HG02678 (cell line): ENCODE measurements around the gene LST1.

ENCODE experiments used
- ATAC-seq: cut with Tn5 transposase; IDR thresholded peaks from one replicate; pipeline ENCODE4 v1.9.1; 2021; ENCODE audit warnings: mild to moderate bottlenecking, moderate library complexity; ENCODE audit not compliant: unreplicated experiment

Gene LST1

GRCh38 chr6:31619805-31620585 lies 33.9 kb downstream of the LST1 start:
- peak; percentile 86 for ATAC-seq

DNA sequence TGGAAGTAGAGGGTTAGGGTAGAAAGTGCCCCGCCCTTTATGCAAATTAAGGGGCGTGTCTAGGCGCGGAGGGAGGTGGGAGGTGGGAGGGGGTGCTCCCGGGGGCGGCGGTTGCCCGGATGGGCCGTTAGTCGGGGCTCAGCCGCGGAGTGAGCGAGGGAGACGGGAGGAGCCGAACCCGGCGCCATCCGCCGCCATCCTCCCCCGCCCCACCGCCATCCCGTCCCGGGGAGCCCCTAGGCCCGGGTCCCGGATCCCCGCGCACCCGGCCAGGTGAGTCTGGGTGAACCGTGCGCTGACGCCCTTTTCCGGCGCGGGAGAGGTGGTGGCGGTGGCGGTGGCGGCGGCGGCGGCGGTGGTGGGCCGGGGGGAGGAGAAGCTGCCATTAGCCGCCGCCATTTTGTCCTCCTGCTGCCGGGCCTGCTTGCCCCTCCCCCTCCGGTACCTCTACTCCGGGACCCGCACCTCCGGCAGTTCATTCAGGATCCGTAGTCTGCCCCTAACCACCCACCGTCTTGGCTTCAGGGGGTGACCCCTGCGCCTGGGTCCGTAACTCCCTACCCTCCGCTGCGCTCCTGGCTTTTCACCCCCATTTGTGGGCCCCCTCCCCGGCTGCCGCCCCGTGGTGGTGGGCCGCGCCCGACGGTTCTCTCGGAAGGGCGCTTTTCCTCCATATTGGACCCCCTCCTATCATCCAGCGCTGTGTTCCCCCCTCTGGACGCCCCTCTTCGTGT lies 34.7 kb downstream of the LST1 start, which contains the start of gene PRRC2A:
PRRC2A (plus strand) TSS at position 130 of the 734 bp plus-strand sequence. CDS start 2,075 bp downstream, outside the sequence.
- ATAC-seq, result peak; percentile 33

GRCh38 chr6:31621320-31621939 lies 35.4 kb downstream of the LST1 start:
- ATAC-seq, result no peak

DNA sequence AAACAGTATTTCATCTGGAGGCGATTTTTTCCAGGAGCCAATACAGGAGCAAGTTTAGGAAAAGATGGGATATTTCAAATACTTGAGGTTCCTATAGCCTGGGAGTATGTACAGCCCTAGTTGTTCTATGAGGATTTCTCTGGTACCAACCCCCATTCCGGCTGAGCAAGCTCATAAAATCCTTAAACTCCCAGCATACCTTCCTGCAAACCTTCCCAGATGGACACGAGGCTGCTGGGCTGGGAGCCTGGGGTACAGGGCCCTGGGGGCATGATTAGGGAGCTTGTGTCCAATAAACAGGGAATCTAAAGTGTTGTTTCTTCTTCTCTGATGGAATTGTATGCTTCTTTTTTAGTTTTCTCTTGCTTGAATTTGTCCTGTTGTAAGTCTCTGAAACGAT lies 35.9 kb downstream of the LST1 start:
- no peak for ATAC-seq

- ATAC-seq, result no peak
Measured at GRCh38 chr6:31622684-31623091, 36.6 kb downstream of the LST1 start.

DNA sequence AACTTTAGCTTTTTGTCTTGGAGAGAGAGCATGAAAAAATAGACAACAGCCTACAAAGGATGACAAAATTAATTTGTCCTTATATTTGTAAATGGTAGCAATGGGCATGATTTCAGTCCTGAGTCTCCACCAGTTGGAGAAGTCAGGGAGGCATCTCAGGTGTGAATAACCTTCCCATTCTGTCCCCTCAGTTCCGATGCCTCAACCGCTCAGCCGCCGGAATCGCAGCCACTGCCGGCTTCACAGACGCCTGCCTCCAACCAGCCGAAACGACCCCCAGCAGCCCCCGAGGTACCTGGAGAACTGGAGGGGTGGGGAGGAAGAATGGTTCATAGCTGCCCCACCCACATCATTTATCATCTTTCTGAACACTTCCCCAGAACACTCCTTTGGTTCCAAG lies 38.0 kb downstream of the LST1 start:
- no peak for ATAC-seq

DNA sequence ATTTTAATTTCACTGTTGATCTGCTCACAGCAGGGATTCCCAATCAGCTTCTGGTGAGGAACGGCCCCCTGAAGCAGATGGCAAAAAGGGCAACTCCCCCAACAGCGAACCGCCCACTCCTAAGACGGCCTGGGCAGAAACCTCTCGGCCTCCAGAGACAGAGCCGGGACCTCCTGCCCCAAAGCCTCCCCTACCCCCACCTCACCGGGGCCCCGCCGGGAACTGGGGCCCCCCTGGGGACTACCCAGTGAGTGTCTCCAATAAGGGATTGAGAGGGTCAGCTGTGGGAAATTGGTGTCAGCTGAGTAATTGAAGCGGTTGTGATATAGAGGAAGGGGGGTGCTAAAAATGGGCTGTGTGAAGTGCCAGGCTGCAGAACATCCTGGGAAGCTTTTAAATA lies 40.9 kb downstream of the LST1 start:
- no peak for ATAC-seq

- ATAC-seq, result no peak
Measured at GRCh38 chr6:31627690-31628287, 41.7 kb downstream of the LST1 start.

GRCh38 chr6:31629014-31629413 lies 42.9 kb downstream of the LST1 start:
- no peak for ATAC-seq

- no peak for ATAC-seq
Measured at GRCh38 chr6:31630177-31630934, 44.3 kb downstream of the LST1 start.

GRCh38 chr6:31631209-31631608 lies 45.1 kb downstream of the LST1 start:
- no peak for ATAC-seq

DNA sequence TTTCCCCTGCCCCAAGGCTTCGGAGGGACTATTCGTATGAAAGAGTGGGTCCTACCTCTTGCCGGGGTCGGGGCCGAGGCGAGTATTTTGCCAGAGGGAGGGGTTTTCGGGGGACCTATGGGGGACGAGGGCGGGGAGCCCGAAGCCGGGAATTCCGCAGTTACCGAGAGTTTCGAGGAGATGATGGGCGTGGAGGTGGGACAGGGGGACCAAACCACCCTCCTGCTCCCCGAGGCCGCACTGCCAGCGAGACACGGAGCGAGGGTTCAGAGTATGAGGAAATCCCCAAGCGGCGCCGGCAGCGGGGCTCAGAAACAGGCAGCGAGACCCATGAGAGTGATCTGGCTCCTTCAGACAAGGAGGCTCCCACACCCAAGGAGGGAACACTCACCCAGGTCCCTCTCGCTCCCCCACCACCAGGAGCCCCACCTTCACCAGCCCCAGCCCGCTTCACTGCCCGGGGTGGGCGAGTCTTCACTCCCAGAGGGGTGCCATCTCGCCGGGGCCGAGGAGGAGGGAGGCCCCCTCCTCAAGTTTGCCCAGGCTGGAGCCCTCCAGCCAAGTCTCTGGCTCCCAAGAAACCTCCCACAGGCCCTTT lies 45.7 kb downstream of the LST1 start:
- no peak for ATAC-seq

DNA sequence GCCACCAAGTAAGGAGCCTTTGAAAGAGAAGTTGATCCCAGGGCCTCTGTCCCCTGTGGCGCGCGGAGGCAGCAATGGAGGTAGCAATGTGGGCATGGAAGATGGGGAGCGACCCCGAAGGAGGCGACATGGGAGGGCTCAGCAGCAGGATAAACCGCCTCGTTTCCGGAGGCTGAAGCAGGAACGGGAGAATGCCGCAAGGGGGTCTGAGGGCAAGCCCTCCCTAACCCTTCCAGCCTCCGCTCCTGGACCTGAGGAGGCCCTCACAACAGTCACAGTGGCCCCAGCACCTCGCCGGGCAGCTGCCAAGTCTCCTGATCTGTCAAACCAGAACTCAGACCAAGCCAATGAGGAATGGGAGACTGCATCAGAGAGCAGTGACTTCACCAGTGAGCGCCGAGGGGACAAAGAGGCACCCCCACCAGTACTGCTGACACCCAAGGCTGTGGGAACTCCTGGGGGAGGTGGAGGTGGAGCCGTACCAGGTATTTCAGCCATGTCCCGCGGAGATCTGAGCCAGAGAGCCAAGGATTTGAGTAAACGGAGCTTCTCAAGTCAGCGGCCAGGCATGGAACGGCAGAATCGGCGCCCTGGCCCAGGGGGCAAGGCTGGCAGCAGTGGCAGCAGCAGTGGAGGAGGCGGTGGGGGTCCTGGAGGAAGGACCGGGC lies 46.3 kb downstream of the LST1 start:
- no peak for ATAC-seq

DNA sequence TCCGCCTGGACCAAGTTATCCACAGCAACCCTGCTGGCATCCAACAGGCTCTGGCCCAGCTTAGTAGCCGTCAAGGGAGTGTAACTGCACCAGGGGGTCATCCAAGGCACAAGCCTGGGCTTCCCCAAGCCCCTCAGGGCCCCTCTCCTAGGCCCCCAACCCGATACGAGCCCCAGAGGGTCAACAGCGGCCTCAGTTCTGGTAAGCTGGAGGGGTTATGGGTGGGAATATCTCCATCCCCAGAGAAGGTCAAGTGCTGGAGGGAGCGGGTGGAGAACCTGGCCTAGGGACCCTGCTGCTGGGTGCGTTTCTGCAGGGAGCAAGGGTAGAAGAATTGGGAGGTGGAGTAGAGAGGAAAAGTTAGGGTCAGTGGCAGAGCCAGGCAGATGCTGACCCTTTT lies 47.4 kb downstream of the LST1 start:
- no peak for ATAC-seq

DNA sequence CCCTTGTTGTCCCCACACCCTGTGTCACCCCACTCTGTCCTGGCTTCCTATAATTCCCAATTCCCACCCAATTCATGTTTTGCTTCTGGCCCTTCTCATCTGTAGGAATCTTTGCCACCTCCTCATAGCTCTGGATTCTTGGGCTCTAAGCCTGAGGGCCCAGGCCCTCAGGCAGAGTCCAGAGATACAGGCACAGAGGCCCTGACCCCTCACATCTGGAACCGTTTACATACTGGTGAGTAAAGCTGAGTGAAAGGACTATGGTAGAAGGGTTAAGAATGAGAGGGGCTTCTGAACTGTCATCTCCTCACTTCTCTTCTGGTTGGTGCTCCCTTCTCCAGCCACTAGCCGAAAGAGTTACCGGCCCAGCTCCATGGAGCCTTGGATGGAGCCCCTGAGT lies 48.1 kb downstream of the LST1 start:
- ATAC-seq, result no peak

GRCh38 chr6:31634969-31635575 lies 49.0 kb downstream of the LST1 start:
- no peak for ATAC-seq

DNA sequence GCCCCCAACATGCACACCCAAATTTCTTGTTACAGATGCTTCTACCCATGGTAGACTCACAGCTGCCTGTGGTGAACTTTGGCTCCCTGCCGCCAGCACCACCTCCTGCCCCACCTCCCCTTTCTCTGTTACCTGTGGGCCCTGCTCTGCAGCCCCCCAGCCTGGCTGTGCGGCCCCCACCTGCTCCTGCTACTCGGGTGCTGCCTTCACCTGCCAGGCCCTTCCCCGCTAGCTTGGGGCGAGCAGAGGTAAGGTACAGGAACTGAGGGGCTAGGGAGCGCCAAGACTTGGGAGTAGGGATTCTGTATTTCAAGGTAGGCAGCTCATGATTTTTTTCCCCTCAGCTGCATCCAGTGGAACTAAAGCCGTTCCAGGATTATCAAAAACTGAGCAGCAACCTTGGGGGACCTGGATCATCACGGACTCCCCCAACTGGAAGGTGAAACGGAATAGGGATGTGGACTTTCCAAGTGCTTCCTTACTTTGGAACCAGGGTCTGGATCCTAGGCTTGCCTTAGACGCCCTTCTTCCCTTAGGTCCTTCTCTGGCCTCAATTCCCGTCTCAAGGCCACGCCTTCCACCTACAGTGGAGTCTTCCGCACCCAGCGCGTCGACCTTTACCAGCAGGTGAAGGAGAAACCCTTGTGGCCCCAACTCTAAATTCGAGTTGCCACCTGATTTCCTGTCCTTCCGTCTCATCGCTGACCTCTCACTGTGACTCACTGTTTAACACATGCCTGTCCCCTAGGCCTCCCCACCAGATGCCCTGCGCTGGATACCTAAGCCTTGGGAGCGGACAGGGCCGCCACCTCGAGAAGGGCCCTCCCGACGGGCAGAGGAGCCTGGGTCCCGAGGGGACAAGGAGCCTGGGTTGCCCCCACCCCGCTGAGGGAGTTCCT lies 50.9 kb downstream of the LST1 start:
- ATAC-seq, result no peak
